SJSA1 (cell line): ENCODE data around the gene ZNF829. TPM values are rescaled to one million over a fixed set of nuclear protein-coding genes. Genes with fewer than 3 reads are reported as not detected.

Experiments used
- DNase-seq, 2 experiments: peaks; one replicate each; pipeline ENCODE4 v3.0.0-alpha.2; 2015 to 2020; ENCODE audit warnings: low spot score in 2 of 2, low read depth in 1 of 2
- H3K27ac ChIP-seq: fragments of 250-450 bp; sonication (Bioruptor Pico); 2 replicates; pipeline ENCODE4 v1.5.1; 2020; ENCODE audit warnings: mild to moderate bottlenecking, moderate library complexity
- H3K27me3 ChIP-seq: fragments of 250-450 bp; sonication (Bioruptor Pico); replicated peaks from 2 replicates; pipeline ENCODE4 v1.5.1; 2020; ENCODE audit warnings: mild to moderate bottlenecking, moderate library complexity
- H3K36me3 ChIP-seq: fragments of 250-450 bp; sonication (Bioruptor Pico); 2 replicates; pipeline ENCODE4 v1.5.1; 2020; ENCODE audit warnings: mild to moderate bottlenecking
- H3K4me1 ChIP-seq: fragments of 250-450 bp; sonication (Bioruptor Pico); replicated peaks from 2 replicates; pipeline ENCODE4 v1.6.1; 2021; ENCODE audit warnings: mild to moderate bottlenecking
- H3K4me3 ChIP-seq: fragments of 250-450 bp; sonication (Bioruptor Pico); 2 replicates; pipeline ENCODE4 v1.5.1; 2020; ENCODE audit warnings: mild to moderate bottlenecking
- H3K9me3 ChIP-seq: fragments of 250-450 bp; sonication (Bioruptor Pico); replicated peaks from 2 replicates; pipeline ENCODE4 v1.5.1; 2020; ENCODE audit warnings: mild to moderate bottlenecking
- total RNA-seq: library from RNA; depleted of rRNA; stranded (reverse); fragments of >200 nt; shearing (Covaris generic); gene quantifications from 2 replicates; pipeline ENCODE4 v1.2.3, GENCODE V29; 2014; rRNA removed

ZNF829 gene
- 0.03 and 0.37 TPM in 2 replicates for total RNA-seq

GRCh38 chr19:36915992-36916830 lies at the start of gene ZNF829, which contains the start of gene ZNF568:
TSS of gene ZNF829 (minus strand) at chr19:36916291. CDS start at chr19:36915167, 1,124 bp downstream.
TSS of gene ZNF568 (plus strand) at chr19:36916332. CDS start at chr19:36922771, 6,439 bp downstream.
- no peaks in the 10 kb centered on the region for H3K27me3 ChIP-seq
- peak within 1 kb of the TSS; percentile 36 for H3K4me3 ChIP-seq
- DNase-seq, result peak; percentile 13 to 45
- no peak within 1 kb of the TSS for H3K27ac ChIP-seq
- H3K4me1 ChIP-seq, result no peaks in the 10 kb centered on the region
- H3K9me3 ChIP-seq, result peaks cover 21% of the 10 kb centered on the region
- no peaks in the 10 kb centered on the region for H3K36me3 ChIP-seq

- Histone ChIP-seq H3K27me3 (no peaks in the 10 kb centered on the region), H3K4me3 (no peak overlapping the region), H3K36me3 (no peaks in the 10 kb centered on the region), H3K27ac (no peak overlapping the region), H3K9me3 (peaks cover 13% of the 10 kb centered on the region), H3K4me1 (no peaks in the 10 kb centered on the region)
- no peak for DNase-seq
These were observed 47.2 kb upstream of the ZNF829 start for GRCh38 chr19:36963280-36963679.

GRCh38 chr19:36962346-36962745 lies 46.3 kb upstream of the ZNF829 start:
- H3K9me3 ChIP-seq, result peaks cover 10% of the 10 kb centered on the region
- H3K4me3 ChIP-seq, result no peak overlapping the region
- H3K36me3 ChIP-seq, result no peaks in the 10 kb centered on the region
- no peaks in the 10 kb centered on the region for H3K27me3 ChIP-seq
- no peaks in the 10 kb centered on the region for H3K4me1 ChIP-seq
- H3K27ac ChIP-seq, result no peak overlapping the region
- DNase-seq, result no peak

- Histone ChIP-seq H3K27me3 (no peaks in the 10 kb centered on the region), H3K4me1 (no peaks in the 10 kb centered on the region), H3K4me3 (no peak overlapping the region), H3K36me3 (no peaks in the 10 kb centered on the region), H3K27ac (no peak overlapping the region), H3K9me3 (peaks cover 32% of the 10 kb centered on the region)
- no peak for DNase-seq
These were observed 34.4 kb upstream of the ZNF829 start for GRCh38 chr19:36950335-36951119.

- Histone ChIP-seq H3K9me3 (0 out of 2 replicates have a peak, but pooled peaks cover 7% of the 10 kb centered on the region), H3K27me3 (no peaks in the 10 kb centered on the region), H3K36me3 (no peaks in the 10 kb centered on the region)
These were observed 23.1 kb upstream of the ZNF829 start for GRCh38 chr19:36939153-36939552.

GRCh38 chr19:36931684-36932083 lies 15.6 kb upstream of the ZNF829 start:
- Histone ChIP-seq H3K4me3 (no peak overlapping the region), H3K27me3 (no peaks in the 10 kb centered on the region), H3K36me3 (no peaks in the 10 kb centered on the region), H3K27ac (no peak overlapping the region), H3K9me3 (0 out of 2 replicates have a peak, but pooled peaks cover 2% of the 10 kb centered on the region), H3K4me1 (no peaks in the 10 kb centered on the region)
- DNase-seq, result no peak

More at GRCh38 chr19:36939153-36939552, 23.1 kb upstream of the ZNF829 start:
- no peak overlapping the region for H3K27ac ChIP-seq
- no peak overlapping the region for H3K4me3 ChIP-seq
- H3K4me1 ChIP-seq, result no peaks in the 10 kb centered on the region
- DNase-seq, result no peak

- Histone ChIP-seq H3K27ac (no peak overlapping the region), H3K27me3 (no peaks in the 10 kb centered on the region), H3K4me3 (no peak overlapping the region), H3K9me3 (peaks cover 22% of the 10 kb centered on the region), H3K36me3 (no peaks in the 10 kb centered on the region), H3K4me1 (no peaks in the 10 kb centered on the region)
- DNase-seq, result no peak
These were observed 2.0 kb upstream of the ZNF829 start for GRCh38 chr19:36918090-36918489.

GRCh38 chr19:36916991-36917390 lies 900 bp upstream of the ZNF829 start:
- Histone ChIP-seq H3K27me3 (no peaks in the 10 kb centered on the region), H3K36me3 (no peaks in the 10 kb centered on the region), H3K4me1 (no peaks in the 10 kb centered on the region), H3K9me3 (peaks cover 18% of the 10 kb centered on the region), H3K27ac (no peak overlapping the region), H3K4me3 (no peak overlapping the region)
- DNase-seq, result no peak

- Histone ChIP-seq H3K4me1 (no peaks in the 10 kb centered on the region), H3K36me3 (no peaks in the 10 kb centered on the region), H3K27me3 (no peaks in the 10 kb centered on the region), H3K27ac (no peak overlapping the region), H3K9me3 (peaks cover 4% of the 10 kb centered on the region), H3K4me3 (no peak overlapping the region)
- no peak for DNase-seq
These were observed 17.7 kb downstream of the ZNF829 start for GRCh38 chr19:36898422-36898821.

GRCh38 chr19:36894849-36895383 lies 21.2 kb downstream of the ZNF829 start:
- no peak overlapping the region for H3K27ac ChIP-seq
- H3K9me3 ChIP-seq, result peaks cover 25% of the 10 kb centered on the region
- no peaks in the 10 kb centered on the region for H3K4me1 ChIP-seq
- no peaks in the 10 kb centered on the region for H3K27me3 ChIP-seq
- H3K36me3 ChIP-seq, result no peaks in the 10 kb centered on the region
- no peak overlapping the region for H3K4me3 ChIP-seq
- no peak for DNase-seq

GRCh38 chr19:36891768-36892357 lies 24.2 kb downstream of the ZNF829 start:
- Histone ChIP-seq H3K4me3 (no peak overlapping the region), H3K27ac (no peak overlapping the region), H3K9me3 (peaks cover 25% of the 10 kb centered on the region), H3K27me3 (no peaks in the 10 kb centered on the region), H3K4me1 (no peaks in the 10 kb centered on the region), H3K36me3 (no peaks in the 10 kb centered on the region)
- no peak for DNase-seq

- H3K4me1 ChIP-seq, result no peaks in the 10 kb centered on the region
- DNase-seq, result no peak
These were observed 38.8 kb downstream of the ZNF829 start for GRCh38 chr19:36876993-36877938.

More at GRCh38 chr19:36876993-36877938, 38.8 kb downstream of the ZNF829 start:
- Histone ChIP-seq H3K36me3 (no peaks in the 10 kb centered on the region), H3K4me3 (no peak overlapping the region), H3K9me3 (peaks cover 19% of the 10 kb centered on the region), H3K27me3 (no peaks in the 10 kb centered on the region), H3K27ac (no peak overlapping the region)
